ENCODE measurements around the gene SOX10. TPM values are rescaled to one million over a fixed set of nuclear protein-coding genes. Genes with fewer than 3 reads are reported as not detected.

Gene SOX10
- total and polyA plus RNA-seq, 7 donors: 0.10 to 0.36 (median 0.18) TPM; not detected in 2

DNA sequence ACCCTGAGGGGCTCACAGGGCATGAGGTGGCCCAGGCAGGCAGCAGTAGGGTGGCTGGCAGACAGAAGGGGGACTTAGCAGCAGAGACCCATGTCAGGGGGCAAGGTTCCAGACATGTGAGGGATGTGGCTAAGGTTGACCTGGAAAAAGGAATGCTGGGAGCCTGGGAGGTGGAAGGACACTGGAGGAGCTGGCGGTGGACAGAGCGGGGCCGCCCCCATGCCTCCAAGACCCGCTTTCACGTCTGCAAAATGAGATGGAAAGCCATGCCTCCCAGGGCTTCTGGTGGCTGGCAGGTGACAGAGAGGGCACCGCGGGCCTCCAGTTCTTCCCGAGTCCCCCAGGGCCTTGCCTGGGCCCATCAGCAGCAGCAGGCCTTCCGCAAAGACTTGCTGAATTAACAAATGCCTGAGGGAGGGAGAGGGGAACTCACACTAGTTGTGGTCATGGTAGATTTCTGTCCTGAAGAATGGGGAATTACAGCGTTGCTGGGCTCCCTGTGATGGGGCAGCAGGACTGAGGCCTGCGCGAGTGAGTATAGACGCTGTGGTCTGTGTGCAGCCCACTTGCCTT is 23.1 kb upstream of the SOX10 start:
- intact Hi-C loops (cut with DNase I): no loop called here
- WGBS, 3 donors: 81 to 88% (median 84%) methylated on average over 13 of the region's 13 CpGs
- Histone ChIP-seq H3K4me3 (no peak overlapping the region), H3K27ac (no peak overlapping the region), H3K27me3 (ENCODE audit: insufficient read depth in 3 of 3, low read length in 2 of 3) (no peaks in the 10 kb centered on the region), H3K9me3 (no peaks in the 10 kb centered on the region), H3K4me1 (no peaks in the 10 kb centered on the region), H3K36me3 (ENCODE audit: insufficient read depth in 1 of 2, low read depth in 1 of 2) (no peaks in the 10 kb centered on the region)
- TF ChIP-seq, protein P1, sequence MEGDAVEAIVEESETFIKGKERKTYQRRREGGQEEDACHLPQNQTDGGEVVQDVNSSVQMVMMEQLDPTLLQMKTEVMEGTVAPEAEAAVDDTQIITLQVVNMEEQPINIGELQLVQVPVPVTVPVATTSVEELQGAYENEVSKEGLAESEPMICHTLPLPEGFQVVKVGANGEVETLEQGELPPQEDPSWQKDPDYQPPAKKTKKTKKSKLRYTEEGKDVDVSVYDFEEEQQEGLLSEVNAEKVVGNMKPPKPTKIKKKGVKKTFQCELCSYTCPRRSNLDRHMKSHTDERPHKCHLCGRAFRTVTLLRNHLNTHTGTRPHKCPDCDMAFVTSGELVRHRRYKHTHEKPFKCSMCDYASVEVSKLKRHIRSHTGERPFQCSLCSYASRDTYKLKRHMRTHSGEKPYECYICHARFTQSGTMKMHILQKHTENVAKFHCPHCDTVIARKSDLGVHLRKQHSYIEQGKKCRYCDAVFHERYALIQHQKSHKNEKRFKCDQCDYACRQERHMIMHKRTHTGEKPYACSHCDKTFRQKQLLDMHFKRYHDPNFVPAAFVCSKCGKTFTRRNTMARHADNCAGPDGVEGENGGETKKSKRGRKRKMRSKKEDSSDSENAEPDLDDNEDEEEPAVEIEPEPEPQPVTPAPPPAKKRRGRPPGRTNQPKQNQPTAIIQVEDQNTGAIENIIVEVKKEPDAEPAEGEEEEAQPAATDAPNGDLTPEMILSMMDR (IDR thresholded peaks at IDR 0.05): no peak
- DNase-seq (no peak), ATAC-seq (no peak)

DNA sequence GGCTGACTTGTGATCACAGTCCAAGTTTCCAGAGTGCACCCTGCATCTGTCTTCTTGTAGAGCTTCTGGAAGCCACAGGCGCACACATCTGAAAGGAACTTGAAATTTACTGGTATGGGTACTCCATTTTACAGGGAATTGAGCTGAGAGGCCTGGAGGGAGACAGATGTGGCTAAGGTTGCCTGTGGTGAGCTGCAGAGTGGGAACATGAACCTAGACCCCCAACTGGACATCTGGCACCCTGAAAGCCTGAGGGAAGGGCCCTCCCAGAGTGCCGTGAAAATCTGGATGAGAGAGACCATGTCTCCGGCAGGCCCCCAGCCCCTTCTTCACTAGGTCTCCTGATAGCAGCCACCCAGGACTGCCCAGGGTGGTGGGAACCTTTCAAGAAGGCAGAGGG is 22.6 kb upstream of the SOX10 start:
- H3K4me1 ChIP-seq: no peaks in the 10 kb centered on the region
- DNase-seq (no peak), ATAC-seq (no peak)
- TF ChIP-seq, protein P1 (IDR thresholded peaks at IDR 0.05): no peak
- no peaks in the 10 kb centered on the region for H3K27me3 ChIP-seq (ENCODE audit: insufficient read depth in 3 of 3, low read length in 2 of 3)
- H3K9me3 ChIP-seq: no peaks in the 10 kb centered on the region
- WGBS, 3 donors: 91 to 92% (median 92%) methylated on average over 3 of the region's 3 CpGs
- no peak overlapping the region for H3K27ac ChIP-seq
- intact Hi-C loops (cut with DNase I): no loop called here
- no peaks in the 10 kb centered on the region for H3K36me3 ChIP-seq (ENCODE audit: insufficient read depth in 1 of 2, low read depth in 1 of 2)
- H3K4me3 ChIP-seq: no peak overlapping the region

DNA sequence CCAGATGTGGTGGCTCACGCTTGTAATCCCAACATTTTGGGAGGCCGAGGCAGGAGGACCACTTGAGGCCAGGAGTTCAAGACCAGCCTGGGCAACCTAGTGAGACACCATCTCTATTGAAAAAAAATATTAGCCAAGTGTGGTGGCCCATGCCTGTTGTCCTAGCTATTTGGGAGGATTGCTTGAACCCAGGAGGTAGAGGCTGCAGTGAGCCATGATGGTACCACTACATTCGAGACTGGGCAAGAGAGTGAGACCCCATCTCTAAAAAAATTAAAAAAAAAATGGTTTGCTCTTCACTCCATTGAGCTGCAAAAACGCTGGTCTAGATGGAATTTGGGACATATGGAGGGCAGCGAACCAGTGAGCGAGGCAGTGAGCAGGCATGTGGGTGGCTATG is 21.6 kb upstream of the SOX10 start:
- intact Hi-C loops (cut with DNase I): no loop called here
- Histone ChIP-seq H3K27ac (no peak overlapping the region), H3K27me3 (ENCODE audit: insufficient read depth in 3 of 3, low read length in 2 of 3) (no peaks in the 10 kb centered on the region), H3K4me3 (no peak overlapping the region), H3K4me1 (no peaks in the 10 kb centered on the region), H3K36me3 (ENCODE audit: insufficient read depth in 1 of 2, low read depth in 1 of 2) (no peaks in the 10 kb centered on the region), H3K9me3 (no peaks in the 10 kb centered on the region)
- no peak for ATAC-seq
- 80 to 90% (median 90%) methylated on average over 6 of the region's 6 CpGs for WGBS, 3 donors
- TF ChIP-seq, protein P1 (IDR thresholded peaks at IDR 0.05): no peak
- no peak for DNase-seq

DNA sequence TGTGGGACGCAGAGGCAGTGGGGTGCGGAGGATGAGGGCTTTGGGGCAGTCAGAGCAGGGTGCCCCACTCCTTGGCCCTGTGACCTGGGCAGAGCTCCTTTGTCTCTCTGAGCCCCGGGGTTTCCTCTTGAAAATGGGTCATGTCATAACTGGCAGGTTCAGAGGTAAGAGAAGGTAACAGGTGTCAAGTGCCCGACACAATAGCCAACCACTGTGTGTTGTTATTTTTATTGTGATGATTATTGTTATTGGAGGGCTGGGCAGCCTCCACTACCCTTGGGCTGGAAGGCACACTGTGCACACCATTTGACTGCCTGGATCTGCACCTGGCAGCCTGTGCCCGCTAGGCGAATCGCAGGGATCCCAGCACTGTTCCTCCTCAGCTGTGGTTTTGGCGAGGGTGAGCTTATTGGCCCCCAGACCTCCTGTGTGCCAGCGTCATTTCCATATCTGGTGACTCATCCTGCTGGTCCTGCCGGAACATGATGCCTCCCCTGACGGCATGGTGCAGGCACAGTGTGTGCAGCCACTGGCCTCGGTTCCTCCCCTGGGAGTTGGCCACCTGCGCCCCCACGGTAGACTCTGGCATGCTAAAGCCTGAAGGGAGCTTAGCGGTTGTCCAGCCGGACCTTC is 15.4 kb upstream of the SOX10 start:
- TF ChIP-seq, protein P1 (IDR thresholded peaks at IDR 0.05): no peak
- peaks cover 7% of the 10 kb centered on the region for H3K4me1 ChIP-seq
- WGBS, 3 donors: 30 to 47% (median 32%) methylated on average over 16 of the region's 16 CpGs
- H3K36me3 ChIP-seq (ENCODE audit: insufficient read depth in 1 of 2, low read depth in 1 of 2): no peaks in the 10 kb centered on the region
- peak overlapping the region; percentile 47 for H3K27ac ChIP-seq
- ATAC-seq: peak; percentile 89 to 93 (median 90)
- intact Hi-C loops (cut with DNase I): no loop called here
- peak; percentile 79 to 87 for DNase-seq
- no peak overlapping the region for H3K4me3 ChIP-seq
- no peaks in the 10 kb centered on the region for H3K9me3 ChIP-seq
- H3K27me3 ChIP-seq (ENCODE audit: insufficient read depth in 3 of 3, low read length in 2 of 3): no peaks in the 10 kb centered on the region
